ENCODE measurements around the gene TMEM164.

TMEM164 gene

DNA sequence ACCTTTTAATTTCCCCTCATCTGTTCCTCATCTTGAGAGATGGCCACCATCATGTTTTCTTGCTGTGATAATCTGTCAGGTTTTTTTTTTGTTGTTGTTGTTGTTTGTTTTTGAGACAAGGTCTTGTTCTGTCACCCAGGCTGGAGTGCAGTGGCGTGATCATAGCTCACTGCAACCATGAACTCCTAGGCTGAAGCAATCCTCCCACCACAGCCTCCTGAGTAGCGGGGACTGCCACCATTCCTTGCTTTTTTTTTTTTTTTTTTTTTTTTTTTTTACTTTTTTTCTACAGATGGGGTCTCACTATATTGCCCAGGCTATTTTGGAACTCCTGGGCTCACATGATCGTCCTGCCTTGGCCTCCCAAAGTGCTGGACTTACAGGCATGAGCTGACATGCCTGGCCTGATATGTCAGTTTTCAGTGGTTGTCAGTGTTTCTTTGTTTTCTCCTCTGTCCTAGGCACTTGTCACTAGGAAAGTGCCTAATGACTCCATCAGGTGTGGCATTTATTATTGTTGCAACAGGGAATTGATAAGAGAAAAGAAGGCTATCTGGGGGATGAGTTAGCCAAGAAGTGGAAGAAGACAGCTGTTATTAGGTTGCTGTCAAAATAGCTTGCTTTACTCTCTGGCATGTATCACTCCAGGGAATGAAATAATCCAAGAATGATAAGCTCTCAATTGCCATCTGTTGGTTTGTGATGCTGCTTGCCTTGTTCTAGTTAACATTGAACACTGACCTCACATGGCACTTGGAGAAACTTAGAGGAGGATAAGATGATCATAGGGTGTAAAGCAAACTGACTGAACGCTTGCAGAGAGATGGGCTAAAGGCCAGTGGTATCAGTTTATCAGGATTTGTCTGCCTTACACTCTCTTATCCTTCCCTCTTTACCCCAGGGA, 41.7 kb downstream of the TMEM164 start:
- ChIA-PET POLR2A (ENCODE audit: low non-redundant PET) (no interaction called here), CTCF (no interaction called here)
- DNase-seq (ENCODE audit: low spot score), result no peak
- no peak overlapping the region for H3K27ac ChIP-seq
- TF ChIP-seq, protein P1, sequence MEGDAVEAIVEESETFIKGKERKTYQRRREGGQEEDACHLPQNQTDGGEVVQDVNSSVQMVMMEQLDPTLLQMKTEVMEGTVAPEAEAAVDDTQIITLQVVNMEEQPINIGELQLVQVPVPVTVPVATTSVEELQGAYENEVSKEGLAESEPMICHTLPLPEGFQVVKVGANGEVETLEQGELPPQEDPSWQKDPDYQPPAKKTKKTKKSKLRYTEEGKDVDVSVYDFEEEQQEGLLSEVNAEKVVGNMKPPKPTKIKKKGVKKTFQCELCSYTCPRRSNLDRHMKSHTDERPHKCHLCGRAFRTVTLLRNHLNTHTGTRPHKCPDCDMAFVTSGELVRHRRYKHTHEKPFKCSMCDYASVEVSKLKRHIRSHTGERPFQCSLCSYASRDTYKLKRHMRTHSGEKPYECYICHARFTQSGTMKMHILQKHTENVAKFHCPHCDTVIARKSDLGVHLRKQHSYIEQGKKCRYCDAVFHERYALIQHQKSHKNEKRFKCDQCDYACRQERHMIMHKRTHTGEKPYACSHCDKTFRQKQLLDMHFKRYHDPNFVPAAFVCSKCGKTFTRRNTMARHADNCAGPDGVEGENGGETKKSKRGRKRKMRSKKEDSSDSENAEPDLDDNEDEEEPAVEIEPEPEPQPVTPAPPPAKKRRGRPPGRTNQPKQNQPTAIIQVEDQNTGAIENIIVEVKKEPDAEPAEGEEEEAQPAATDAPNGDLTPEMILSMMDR (conservative IDR thresholded peaks at IDR 0.05; ENCODE audit: low read depth), result no peak

DNA sequence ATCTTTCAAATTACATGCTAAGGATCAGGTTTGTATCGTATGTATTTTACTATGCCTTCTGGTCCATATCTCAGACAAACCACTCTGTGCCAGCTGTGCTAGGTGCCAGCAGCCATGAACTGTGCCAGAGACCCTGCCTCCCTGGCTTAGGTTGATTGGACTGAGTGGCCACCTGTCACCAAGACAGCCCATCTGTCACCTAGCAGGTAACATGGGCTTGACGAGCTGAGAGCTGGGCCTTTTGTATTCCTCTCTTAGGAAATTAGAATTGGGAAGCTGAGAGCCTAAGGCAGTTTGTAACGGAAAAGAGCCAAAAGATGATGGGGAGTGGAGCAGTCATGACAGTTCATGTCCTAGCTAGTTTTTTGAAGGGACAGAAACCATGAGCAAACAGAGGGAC, 42.5 kb downstream of the TMEM164 start:
- no peak overlapping the region for H3K27ac ChIP-seq
- TF ChIP-seq, protein P1 (conservative IDR thresholded peaks at IDR 0.05; ENCODE audit: low read depth), result no peak
- DNase-seq (ENCODE audit: low spot score), result no peak
- ChIA-PET CTCF (interaction anchor here (0.5 kb wide), 1 partner anchor 440 kb away, joined by 5 read pairs; no protein-coding TSS in a partner anchor), POLR2A (ENCODE audit: low non-redundant PET) (no interaction called here)

DNA sequence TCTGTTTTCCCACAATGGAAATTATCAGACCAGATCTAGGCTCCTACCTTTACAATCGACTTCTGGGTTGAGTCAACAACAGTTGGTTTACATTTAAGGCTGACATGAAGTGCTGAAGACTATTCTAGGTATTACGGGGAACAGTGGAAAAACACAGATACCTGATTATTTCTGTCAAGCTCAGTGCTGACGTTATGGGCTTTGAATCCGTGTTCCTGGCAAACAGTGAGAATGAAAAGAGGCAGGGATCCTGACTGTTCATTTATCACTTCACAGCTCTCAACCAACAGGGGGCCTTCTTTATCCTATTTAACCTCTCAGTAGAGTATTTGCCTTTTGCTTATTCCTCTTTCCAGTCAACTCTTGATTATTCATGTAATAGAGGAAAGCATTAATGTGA, 43.1 kb downstream of the TMEM164 start:
- ChIA-PET POLR2A (ENCODE audit: low non-redundant PET) (no interaction called here), CTCF (no interaction called here)
- DNase-seq (ENCODE audit: low spot score), result no peak
- TF ChIP-seq, protein P1 (conservative IDR thresholded peaks at IDR 0.05; ENCODE audit: low read depth), result no peak
- no peak overlapping the region for H3K27ac ChIP-seq

DNA sequence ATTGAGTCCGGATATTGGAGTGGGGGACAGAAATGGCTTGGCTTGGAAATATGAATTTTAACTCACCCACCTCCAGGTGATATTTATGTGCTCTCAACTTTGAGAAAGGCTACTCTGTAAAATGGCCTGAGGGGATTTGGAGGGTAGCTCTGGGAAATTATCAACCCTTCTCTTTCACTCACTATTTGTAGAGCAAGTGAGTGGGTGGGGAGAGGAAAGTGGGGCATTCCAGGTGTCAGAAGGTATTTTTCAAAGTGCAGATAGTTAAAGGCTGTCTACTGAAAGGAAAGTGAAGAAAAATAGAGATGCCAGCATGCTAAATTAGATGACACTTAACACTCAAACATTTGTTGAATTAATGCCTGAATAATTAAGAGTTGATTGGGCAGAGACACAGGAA, 44.1 kb downstream of the TMEM164 start:
- CTCF ChIA-PET, result interaction anchor here (0.6 kb wide), 2 partner anchors 45 to 104 kb away, joined by 4 to 8 read pairs; no protein-coding TSS in a partner anchor
- DNase-seq (ENCODE audit: low spot score), result no peak
- POLR2A ChIA-PET (ENCODE audit: low non-redundant PET), result no interaction called here
- H3K27ac ChIP-seq, result no peak overlapping the region
- TF ChIP-seq, protein P1 (conservative IDR thresholded peaks at IDR 0.05; ENCODE audit: low read depth), result no peak

DNA sequence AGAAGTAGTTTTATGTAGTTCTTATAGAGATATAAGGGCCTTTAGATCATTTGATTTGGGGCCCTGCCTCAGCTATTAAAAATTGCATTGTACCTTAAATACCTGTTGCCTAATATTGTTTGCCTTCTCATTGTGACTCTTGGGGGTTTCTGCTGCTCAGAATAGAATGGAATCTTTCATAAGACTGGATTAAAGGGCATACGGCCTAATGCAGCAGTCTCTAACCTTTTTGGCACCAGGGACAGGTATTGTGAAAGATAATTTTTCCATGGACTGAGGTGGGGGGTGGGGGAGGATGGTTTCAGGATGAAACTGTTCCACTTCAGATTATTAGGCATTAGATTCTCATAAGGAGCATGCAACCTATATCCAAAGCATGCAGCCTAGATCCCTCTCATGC, 46.2 kb downstream of the TMEM164 start:
- POLR2A ChIA-PET (ENCODE audit: low non-redundant PET), result no interaction called here
- CTCF ChIA-PET, result interaction anchor here (0.7 kb wide), 1 partner anchor 363 kb away, joined by 3 read pairs; no protein-coding TSS in a partner anchor
- TF ChIP-seq, protein P1 (conservative IDR thresholded peaks at IDR 0.05; ENCODE audit: low read depth), result no peak
- H3K27ac ChIP-seq, result no peak overlapping the region
- DNase-seq (ENCODE audit: low spot score), result no peak

DNA sequence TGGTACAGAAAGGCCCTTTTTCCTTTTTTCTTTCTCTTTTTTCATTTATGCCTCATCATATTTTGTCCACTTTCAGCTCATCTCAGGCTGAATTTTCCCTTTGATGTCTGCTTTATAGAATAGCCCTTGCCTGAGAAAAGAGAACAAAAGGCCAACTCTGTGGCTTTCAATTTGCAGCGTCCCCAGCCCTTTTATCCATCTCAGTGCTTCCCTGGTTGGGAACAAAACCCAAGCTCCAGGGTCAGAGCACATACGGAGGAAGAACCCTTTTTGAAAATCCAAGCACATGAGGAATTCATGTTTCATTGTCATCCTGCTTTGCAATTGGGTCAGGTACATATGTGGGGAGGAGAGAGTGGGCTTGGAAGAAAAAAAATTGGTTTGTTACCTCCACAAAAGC, 47.5 kb downstream of the TMEM164 start:
- no peak overlapping the region for H3K27ac ChIP-seq
- TF ChIP-seq, protein P1 (conservative IDR thresholded peaks at IDR 0.05; ENCODE audit: low read depth), result no peak
- ChIA-PET POLR2A (ENCODE audit: low non-redundant PET) (no interaction called here), CTCF (no interaction called here)
- no peak for DNase-seq (ENCODE audit: low spot score)

Measured in RWPE1 (cell line).